Measurements from ENCODE around the gene PCLO.

The PCLO gene

GRCh38 chr7:83161186-83161585 lies 1.5 kb downstream of the PCLO start:
- H3K27ac ChIP-seq (ENCODE audit: low read depth, low read length): no peak overlapping the region
- no peak overlapping the region for H3K18ac ChIP-seq (ENCODE audit: low read length)
- peak; percentile 24 for DNase-seq
- no peak overlapping the region for H2AK5ac ChIP-seq (ENCODE audit: low read length)
- no peak overlapping the region for H3K56ac ChIP-seq (ENCODE audit: low read length)
- H3K4me2 ChIP-seq (ENCODE audit: low read length): no peak overlapping the region
- H3K79me1 ChIP-seq (ENCODE audit: low read length): no peaks in the 10 kb centered on the region
- no peaks in the 10 kb centered on the region for H3K4me1 ChIP-seq (ENCODE audit: control insufficient read depth, low read depth, low read length)
- H2BK120ac ChIP-seq (ENCODE audit: low read depth, low read length): no peak overlapping the region
- H3K4me3 ChIP-seq (ENCODE audit: low read length): no peak overlapping the region
- no peaks in the 10 kb centered on the region for H3K27me3 ChIP-seq (ENCODE audit: insufficient read depth, low read length, poor library complexity)
- no peak overlapping the region for H2BK15ac ChIP-seq (replicated peaks; ENCODE audit: low read depth)
- WGBS (ENCODE audit: extremely low coverage, insufficient coverage, low lambda C conversion rate): no CpG with 5 or more reads among the region's 4 CpGs
- no peak overlapping the region for H3K9ac ChIP-seq (ENCODE audit: low read length)
- no peaks in the 10 kb centered on the region for H3K79me2 ChIP-seq (ENCODE audit: control insufficient read depth, insufficient read depth, low read length)
- no peak overlapping the region for H2BK5ac ChIP-seq (ENCODE audit: low read length)
- H3K36me3 ChIP-seq (ENCODE audit: control insufficient read depth, insufficient read depth, low read length): no peaks in the 10 kb centered on the region
- H3K23ac ChIP-seq (ENCODE audit: low read length): no peak overlapping the region
- H4K5ac ChIP-seq (ENCODE audit: low read length): no peak overlapping the region
- H4K8ac ChIP-seq (ENCODE audit: low read depth, low read length): no peak overlapping the region
- no peak overlapping the region for H3K4ac ChIP-seq (ENCODE audit: low read depth, low read length)

GRCh38 chr7:83159731-83160130 lies 3.0 kb downstream of the PCLO start:
- Histone ChIP-seq H3K27me3 (ENCODE audit: insufficient read depth, low read length, poor library complexity) (no peaks in the 10 kb centered on the region), H3K4me2 (ENCODE audit: low read length) (no peak overlapping the region), H4K5ac (ENCODE audit: low read length) (no peak overlapping the region), H2BK5ac (ENCODE audit: low read length) (no peak overlapping the region), H3K56ac (ENCODE audit: low read length) (no peak overlapping the region), H3K79me1 (ENCODE audit: low read length) (no peaks in the 10 kb centered on the region), H3K4me3 (ENCODE audit: low read length) (no peak overlapping the region), H4K8ac (ENCODE audit: low read depth, low read length) (no peak overlapping the region), H2AK5ac (ENCODE audit: low read length) (no peak overlapping the region), H3K4ac (ENCODE audit: low read depth, low read length) (no peak overlapping the region), H3K18ac (ENCODE audit: low read length) (no peak overlapping the region), H3K27ac (ENCODE audit: low read depth, low read length) (no peak overlapping the region), H2BK15ac (replicated peaks; ENCODE audit: low read depth) (no peak overlapping the region), H3K79me2 (ENCODE audit: control insufficient read depth, insufficient read depth, low read length) (no peaks in the 10 kb centered on the region), H3K9ac (ENCODE audit: low read length) (no peak overlapping the region), H3K36me3 (ENCODE audit: control insufficient read depth, insufficient read depth, low read length) (no peaks in the 10 kb centered on the region), H3K4me1 (ENCODE audit: control insufficient read depth, low read depth, low read length) (no peaks in the 10 kb centered on the region), H2BK120ac (ENCODE audit: low read depth, low read length) (no peak overlapping the region), H3K23ac (ENCODE audit: low read length) (no peak overlapping the region)
- WGBS (ENCODE audit: extremely low coverage, insufficient coverage, low lambda C conversion rate): no CpG with 5 or more reads among the region's 2 CpGs
- DNase-seq: no peak

- Histone ChIP-seq H3K23ac (ENCODE audit: low read length) (no peak overlapping the region), H2BK120ac (ENCODE audit: low read depth, low read length) (no peak overlapping the region), H3K27me3 (ENCODE audit: insufficient read depth, low read length, poor library complexity) (no peaks in the 10 kb centered on the region), H2BK15ac (replicated peaks; ENCODE audit: low read depth) (no peak overlapping the region), H3K9ac (ENCODE audit: low read length) (no peak overlapping the region), H3K4ac (ENCODE audit: low read depth, low read length) (no peak overlapping the region), H3K4me1 (ENCODE audit: control insufficient read depth, low read depth, low read length) (no peaks in the 10 kb centered on the region), H4K5ac (ENCODE audit: low read length) (no peak overlapping the region), H3K56ac (ENCODE audit: low read length) (no peak overlapping the region), H2AK5ac (ENCODE audit: low read length) (no peak overlapping the region), H3K4me2 (ENCODE audit: low read length) (no peak overlapping the region), H3K79me2 (ENCODE audit: control insufficient read depth, insufficient read depth, low read length) (no peaks in the 10 kb centered on the region), H3K79me1 (ENCODE audit: low read length) (no peaks in the 10 kb centered on the region), H4K8ac (ENCODE audit: low read depth, low read length) (no peak overlapping the region), H3K36me3 (ENCODE audit: control insufficient read depth, insufficient read depth, low read length) (no peaks in the 10 kb centered on the region), H3K18ac (ENCODE audit: low read length) (no peak overlapping the region), H3K27ac (ENCODE audit: low read depth, low read length) (no peak overlapping the region), H3K4me3 (ENCODE audit: low read length) (no peak overlapping the region), H2BK5ac (ENCODE audit: low read length) (no peak overlapping the region)
- DNase-seq: no peak
- no CpG with 5 or more reads among the region's 3 CpGs for WGBS (ENCODE audit: extremely low coverage, insufficient coverage, low lambda C conversion rate)
Measured at GRCh38 chr7:83156006-83156405, 6.7 kb downstream of the PCLO start.

- Histone ChIP-seq H2BK5ac (ENCODE audit: low read length) (no peak overlapping the region), H3K9ac (ENCODE audit: low read length) (no peak overlapping the region), H3K23ac (ENCODE audit: low read length) (no peak overlapping the region), H3K4me1 (ENCODE audit: control insufficient read depth, low read depth, low read length) (no peaks in the 10 kb centered on the region), H4K5ac (ENCODE audit: low read length) (no peak overlapping the region), H3K4me3 (ENCODE audit: low read length) (no peak overlapping the region), H2BK15ac (replicated peaks; ENCODE audit: low read depth) (no peak overlapping the region), H2AK5ac (ENCODE audit: low read length) (no peak overlapping the region), H4K8ac (ENCODE audit: low read depth, low read length) (no peak overlapping the region), H3K18ac (ENCODE audit: low read length) (no peak overlapping the region), H2BK120ac (ENCODE audit: low read depth, low read length) (no peak overlapping the region), H3K4me2 (ENCODE audit: low read length) (no peak overlapping the region), H3K27me3 (ENCODE audit: insufficient read depth, low read length, poor library complexity) (no peaks in the 10 kb centered on the region), H3K27ac (ENCODE audit: low read depth, low read length) (no peak overlapping the region), H3K79me1 (ENCODE audit: low read length) (no peaks in the 10 kb centered on the region), H3K4ac (ENCODE audit: low read depth, low read length) (no peak overlapping the region), H3K56ac (ENCODE audit: low read length) (no peak overlapping the region), H3K79me2 (ENCODE audit: control insufficient read depth, insufficient read depth, low read length) (no peaks in the 10 kb centered on the region), H3K36me3 (ENCODE audit: control insufficient read depth, insufficient read depth, low read length) (no peaks in the 10 kb centered on the region)
- DNase-seq: peak; percentile 15
- no CpG with 5 or more reads among the region's 1 CpG for WGBS (ENCODE audit: extremely low coverage, insufficient coverage, low lambda C conversion rate)
Measured at GRCh38 chr7:83155407-83155806, 7.3 kb downstream of the PCLO start.

GRCh38 chr7:83153419-83153818 lies 9.3 kb downstream of the PCLO start:
- H3K36me3 ChIP-seq (ENCODE audit: control insufficient read depth, insufficient read depth, low read length): no peaks in the 10 kb centered on the region

GRCh38 chr7:83150310-83150709 lies 12.4 kb downstream of the PCLO start:
- Histone ChIP-seq H3K18ac (ENCODE audit: low read length) (no peak overlapping the region), H3K9ac (ENCODE audit: low read length) (no peak overlapping the region), H3K4ac (ENCODE audit: low read depth, low read length) (no peak overlapping the region), H3K4me2 (ENCODE audit: low read length) (no peak overlapping the region), H3K79me1 (ENCODE audit: low read length) (no peaks in the 10 kb centered on the region), H3K4me3 (ENCODE audit: low read length) (no peak overlapping the region), H2AK5ac (ENCODE audit: low read length) (no peak overlapping the region), H2BK5ac (ENCODE audit: low read length) (no peak overlapping the region), H4K8ac (ENCODE audit: low read depth, low read length) (no peak overlapping the region), H4K5ac (ENCODE audit: low read length) (no peak overlapping the region), H2BK120ac (ENCODE audit: low read depth, low read length) (no peak overlapping the region), H3K4me1 (ENCODE audit: control insufficient read depth, low read depth, low read length) (no peaks in the 10 kb centered on the region), H3K27ac (ENCODE audit: low read depth, low read length) (no peak overlapping the region), H3K36me3 (ENCODE audit: control insufficient read depth, insufficient read depth, low read length) (no peaks in the 10 kb centered on the region), H3K79me2 (ENCODE audit: control insufficient read depth, insufficient read depth, low read length) (no peaks in the 10 kb centered on the region), H2BK15ac (replicated peaks; ENCODE audit: low read depth) (no peak overlapping the region), H3K27me3 (ENCODE audit: insufficient read depth, low read length, poor library complexity) (no peaks in the 10 kb centered on the region), H3K56ac (ENCODE audit: low read length) (no peak overlapping the region), H3K23ac (ENCODE audit: low read length) (no peak overlapping the region)
- peak; percentile 17 for DNase-seq
- WGBS (ENCODE audit: extremely low coverage, insufficient coverage, low lambda C conversion rate): no CpG with 5 or more reads among the region's 2 CpGs

More at GRCh38 chr7:83153419-83153818, 9.3 kb downstream of the PCLO start:
- Histone ChIP-seq H3K4me3 (ENCODE audit: low read length) (no peak overlapping the region), H2AK5ac (ENCODE audit: low read length) (no peak overlapping the region), H2BK5ac (ENCODE audit: low read length) (no peak overlapping the region), H3K23ac (ENCODE audit: low read length) (no peak overlapping the region), H3K4me1 (ENCODE audit: control insufficient read depth, low read depth, low read length) (no peaks in the 10 kb centered on the region), H2BK15ac (replicated peaks; ENCODE audit: low read depth) (no peak overlapping the region), H3K27me3 (ENCODE audit: insufficient read depth, low read length, poor library complexity) (no peaks in the 10 kb centered on the region), H3K4me2 (ENCODE audit: low read length) (no peak overlapping the region), H4K8ac (ENCODE audit: low read depth, low read length) (no peak overlapping the region), H3K56ac (ENCODE audit: low read length) (no peak overlapping the region), H2BK120ac (ENCODE audit: low read depth, low read length) (no peak overlapping the region), H3K9ac (ENCODE audit: low read length) (no peak overlapping the region), H3K4ac (ENCODE audit: low read depth, low read length) (no peak overlapping the region), H3K27ac (ENCODE audit: low read depth, low read length) (no peak overlapping the region), H3K79me1 (ENCODE audit: low read length) (no peaks in the 10 kb centered on the region), H4K5ac (ENCODE audit: low read length) (no peak overlapping the region), H3K18ac (ENCODE audit: low read length) (no peak overlapping the region), H3K79me2 (ENCODE audit: control insufficient read depth, insufficient read depth, low read length) (no peaks in the 10 kb centered on the region)
- DNase-seq: no peak
- WGBS (ENCODE audit: extremely low coverage, insufficient coverage, low lambda C conversion rate): no CpG with 5 or more reads among the region's 1 CpG

Data from mesendoderm (in vitro differentiated cells).